Central memory CD8-positive, alpha-beta T cell (primary cell): ENCODE measurements around the gene SH3GL1.

Source experiments
- ATAC-seq: fragments of 150-1000 bp; cut with Tn5 transposase; replicated peaks from 2 replicates; pipeline ENCODE4 v1.10.0; 2022; ENCODE audit warnings: mild to moderate bottlenecking, moderate FRiP score, moderate number of reproducible peaks; ENCODE audit not compliant: poor library complexity, severe bottlenecking; ENCODE audit errors: extremely low read depth
- DNase-seq, 2 donors: peaks; one replicate each; pipeline ENCODE4 v3.0.0; 2021; ENCODE audit warnings: low spot score in 2 of 2
- H3K27ac Mint-ChIP-seq: one replicate; pipeline ENCODE4 v1.8.0; 2022; ENCODE audit warnings: low read depth, mild to moderate bottlenecking, moderate library complexity, mixed read lengths
- H3K27me3 Mint-ChIP-seq: one replicate; pipeline ENCODE4 v1.8.0; 2022; ENCODE audit warnings: mixed read lengths
- H3K36me3 Mint-ChIP-seq: one replicate; pipeline ENCODE4 v1.8.0; 2022; ENCODE audit warnings: mild to moderate bottlenecking, moderate library complexity, mixed read lengths; ENCODE audit not compliant: insufficient read depth
- H3K4me1 Mint-ChIP-seq: one replicate; pipeline ENCODE4 v1.8.0; 2022; ENCODE audit warnings: mixed read lengths
- H3K4me3 Mint-ChIP-seq: one replicate; pipeline ENCODE4 v1.8.0; 2022; ENCODE audit warnings: mild to moderate bottlenecking, moderate library complexity, mixed read lengths
- H3K9me3 Mint-ChIP-seq: one replicate; pipeline ENCODE4 v1.8.0; 2022; ENCODE audit warnings: mixed read lengths

Gene SH3GL1

GRCh38 chr19:4327252-4327876, 73.0 kb downstream of the SH3GL1 start:
- no peak for ATAC-seq
- Mint-ChIP-seq H3K9me3 (no peaks in the 10 kb centered on the region), H3K27me3 (no peaks in the 10 kb centered on the region), H3K36me3 (peaks cover 20% of the 10 kb centered on the region), H3K4me3 (peak overlapping the region; percentile 78), H3K4me1 (peaks cover 27% of the 10 kb centered on the region), H3K27ac (peak overlapping the region; percentile 75)
- peak in 1 of 2 donors; percentile 26 for DNase-seq

- peaks cover 27% of the 10 kb centered on the region for H3K4me1 Mint-ChIP-seq
- no peak for ATAC-seq
- no peaks in the 10 kb centered on the region for H3K27me3 Mint-ChIP-seq
- H3K9me3 Mint-ChIP-seq: no peaks in the 10 kb centered on the region
- H3K4me3 Mint-ChIP-seq: peak overlapping the region; percentile 78
- peaks cover 20% of the 10 kb centered on the region for H3K36me3 Mint-ChIP-seq
- no peak for DNase-seq
- no peak overlapping the region for H3K27ac Mint-ChIP-seq
These were observed 73.5 kb downstream of the SH3GL1 start for GRCh38 chr19:4326837-4327251.

DNA sequence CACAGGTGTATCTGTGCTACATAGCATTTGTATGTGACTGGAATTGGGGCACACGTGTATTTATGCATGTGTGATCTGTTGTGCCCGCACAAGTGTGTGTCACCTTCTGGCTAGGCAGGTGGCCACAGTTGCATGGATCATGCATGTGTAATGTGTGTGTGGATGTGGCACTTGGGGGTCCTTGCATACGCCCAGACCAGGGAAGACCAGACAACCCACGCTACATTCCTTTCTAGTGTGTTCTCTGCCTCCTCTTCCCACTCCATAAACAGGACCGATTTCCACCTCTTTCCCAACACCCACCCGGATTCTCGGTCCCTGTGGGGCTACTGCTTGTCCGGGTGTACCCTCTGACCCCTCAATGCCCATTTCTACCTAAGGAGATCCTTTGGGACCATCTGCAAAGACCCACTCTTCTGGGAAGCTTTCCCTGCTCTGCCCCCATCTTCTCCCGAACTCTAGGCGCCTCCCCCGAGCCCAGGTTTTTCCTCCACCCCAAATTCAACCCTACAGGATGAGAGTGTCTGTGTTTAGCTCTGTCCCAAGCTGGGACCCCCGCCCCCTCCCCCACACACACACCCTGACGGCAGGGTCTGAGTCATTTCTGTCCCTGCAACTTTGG, 74.0 kb downstream of the SH3GL1 start:
- peaks cover 27% of the 10 kb centered on the region for H3K4me1 Mint-ChIP-seq
- no peaks in the 10 kb centered on the region for H3K9me3 Mint-ChIP-seq
- H3K36me3 Mint-ChIP-seq: peaks cover 20% of the 10 kb centered on the region
- DNase-seq (no peak), ATAC-seq (no peak)
- H3K27ac Mint-ChIP-seq: no peak overlapping the region
- peak overlapping the region; percentile 78 for H3K4me3 Mint-ChIP-seq
- H3K27me3 Mint-ChIP-seq: no peaks in the 10 kb centered on the region

- no peak for ATAC-seq
- no peak for DNase-seq
- H3K9me3 Mint-ChIP-seq: peaks cover 9% of the 10 kb centered on the region
- no peaks in the 10 kb centered on the region for H3K27me3 Mint-ChIP-seq
- peaks cover 15% of the 10 kb centered on the region for H3K36me3 Mint-ChIP-seq
- H3K4me1 Mint-ChIP-seq: peaks cover 27% of the 10 kb centered on the region
- H3K4me3 Mint-ChIP-seq: no peak overlapping the region
- no peak overlapping the region for H3K27ac Mint-ChIP-seq
These were observed 76.1 kb downstream of the SH3GL1 start for GRCh38 chr19:4324228-4324627.

DNA sequence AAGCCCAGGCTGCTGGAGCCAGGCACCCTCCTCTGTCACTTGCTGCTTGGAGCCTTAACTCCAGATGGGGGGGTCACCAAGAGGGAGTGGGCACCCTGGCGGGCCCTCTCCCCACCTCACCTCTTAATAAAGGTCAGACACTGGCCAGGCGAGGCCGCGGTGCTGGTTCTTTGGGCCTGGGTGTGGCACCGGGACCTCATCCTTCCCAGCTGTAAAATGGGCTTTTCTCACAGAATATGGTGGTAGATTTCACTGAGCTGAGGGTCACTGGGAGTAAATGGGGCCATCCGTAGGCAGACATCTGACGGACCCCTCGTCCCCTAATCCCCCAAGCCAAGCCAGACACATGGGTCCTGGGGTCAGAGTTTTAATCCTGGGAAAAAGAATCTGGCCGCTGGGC, 76.7 kb downstream of the SH3GL1 start:
- DNase-seq: no peak
- peaks cover 26% of the 10 kb centered on the region for H3K4me1 Mint-ChIP-seq
- no peak for ATAC-seq
- H3K27ac Mint-ChIP-seq: no peak overlapping the region
- H3K36me3 Mint-ChIP-seq: peaks cover 11% of the 10 kb centered on the region
- H3K27me3 Mint-ChIP-seq: no peaks in the 10 kb centered on the region
- peaks cover 9% of the 10 kb centered on the region for H3K9me3 Mint-ChIP-seq
- H3K4me3 Mint-ChIP-seq: no peak overlapping the region

GRCh38 chr19:4322942-4323665, 77.2 kb downstream of the SH3GL1 start:
- peaks cover 9% of the 10 kb centered on the region for H3K9me3 Mint-ChIP-seq
- H3K4me3 Mint-ChIP-seq: no peak overlapping the region
- H3K27ac Mint-ChIP-seq: no peak overlapping the region

GRCh38 chr19:4320419-4320818, 79.9 kb downstream of the SH3GL1 start:
- no peak for ATAC-seq
- Mint-ChIP-seq H3K9me3 (peaks cover 9% of the 10 kb centered on the region), H3K27ac (no peak overlapping the region), H3K27me3 (no peaks in the 10 kb centered on the region), H3K4me1 (no peaks in the 10 kb centered on the region), H3K4me3 (no peak overlapping the region), H3K36me3 (peaks cover 2% of the 10 kb centered on the region)
- DNase-seq: no peak

More at GRCh38 chr19:4322942-4323665, 77.2 kb downstream of the SH3GL1 start:
- H3K36me3 Mint-ChIP-seq: peaks cover 6% of the 10 kb centered on the region
- DNase-seq: no peak
- ATAC-seq: no peak
- no peaks in the 10 kb centered on the region for H3K27me3 Mint-ChIP-seq
- peaks cover 20% of the 10 kb centered on the region for H3K4me1 Mint-ChIP-seq

GRCh38 chr19:4319067-4319718, 81.2 kb downstream of the SH3GL1 start:
- peak overlapping the region; percentile 2 for H3K27ac Mint-ChIP-seq
- H3K27me3 Mint-ChIP-seq: no peaks in the 10 kb centered on the region
- no peak overlapping the region for H3K4me3 Mint-ChIP-seq
- no peak for ATAC-seq
- H3K4me1 Mint-ChIP-seq: no peaks in the 10 kb centered on the region
- peaks cover 9% of the 10 kb centered on the region for H3K9me3 Mint-ChIP-seq
- H3K36me3 Mint-ChIP-seq: peaks cover 2% of the 10 kb centered on the region
- no peak for DNase-seq

DNA sequence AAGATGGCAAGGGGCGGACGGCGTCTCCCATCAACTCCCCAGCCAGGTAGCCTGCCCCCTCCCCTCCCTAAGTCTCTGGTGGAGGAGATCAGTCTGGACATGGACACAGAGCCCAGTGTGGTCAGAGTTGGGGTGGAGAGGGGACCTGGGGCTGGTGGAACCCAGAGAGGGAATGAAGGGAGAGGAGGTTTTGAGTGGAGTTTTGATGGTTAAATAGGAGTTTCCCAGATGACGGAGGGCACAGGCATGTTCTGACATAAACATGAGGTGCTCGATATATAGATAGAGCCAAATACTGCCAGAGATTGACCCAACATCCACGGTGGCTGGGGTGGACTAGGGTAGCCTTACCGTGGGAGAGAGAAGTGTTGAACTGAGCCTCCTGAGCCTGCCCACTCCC, 81.9 kb downstream of the SH3GL1 start:
- Mint-ChIP-seq H3K36me3 (peaks cover 2% of the 10 kb centered on the region), H3K4me1 (no peaks in the 10 kb centered on the region), H3K27me3 (no peaks in the 10 kb centered on the region), H3K9me3 (peaks cover 9% of the 10 kb centered on the region), H3K4me3 (no peak overlapping the region), H3K27ac (no peak overlapping the region)
- DNase-seq (no peak), ATAC-seq (no peak)

- no peak for ATAC-seq
- no peaks in the 10 kb centered on the region for H3K4me1 Mint-ChIP-seq
These were observed 83.4 kb downstream of the SH3GL1 start for GRCh38 chr19:4316956-4317355.

DNA sequence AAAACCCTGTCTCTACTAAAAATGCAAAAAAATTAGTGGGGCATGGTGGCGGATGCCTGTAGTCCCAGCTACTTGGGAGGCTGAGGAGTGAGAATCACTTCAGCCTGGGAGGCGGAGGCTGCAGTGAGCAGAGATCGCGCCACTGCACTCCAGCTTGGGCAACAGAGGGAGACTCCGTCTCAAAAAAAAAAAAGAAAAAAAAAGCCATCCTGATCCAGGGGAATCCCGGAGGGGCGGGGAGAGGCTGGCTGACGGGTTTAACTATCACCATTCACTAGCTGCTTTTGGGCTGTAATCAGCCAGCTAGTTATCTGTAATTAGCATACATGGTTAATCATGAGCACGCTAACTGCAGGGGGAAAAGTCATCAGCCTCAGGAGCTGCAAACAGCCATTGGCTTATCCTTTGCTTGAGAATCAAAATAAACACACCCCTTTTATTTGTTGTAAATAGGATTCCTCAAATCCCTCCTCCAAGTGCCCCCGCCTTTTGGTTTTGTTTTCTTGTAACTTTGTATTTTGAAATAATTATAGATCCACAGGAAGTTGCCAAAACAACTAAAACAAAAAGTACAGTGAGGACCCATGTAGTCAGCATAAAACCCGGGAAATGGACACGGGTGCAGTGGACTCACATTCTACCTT, 86.4 kb downstream of the SH3GL1 start:
- DNase-seq: no peak
- Mint-ChIP-seq H3K36me3 (no peaks in the 10 kb centered on the region), H3K4me1 (no peaks in the 10 kb centered on the region), H3K9me3 (no peaks in the 10 kb centered on the region), H3K27me3 (no peaks in the 10 kb centered on the region), H3K4me3 (no peak overlapping the region), H3K27ac (no peak overlapping the region)
- ATAC-seq: no peak

More at GRCh38 chr19:4316956-4317355, 83.4 kb downstream of the SH3GL1 start:
- no peaks in the 10 kb centered on the region for H3K27me3 Mint-ChIP-seq
- peaks cover 2% of the 10 kb centered on the region for H3K36me3 Mint-ChIP-seq
- DNase-seq: no peak
- no peak overlapping the region for H3K27ac Mint-ChIP-seq
- no peak overlapping the region for H3K4me3 Mint-ChIP-seq
- H3K9me3 Mint-ChIP-seq: peaks cover 9% of the 10 kb centered on the region
